ENCODE results near the gene TSPAN32.
"Not testable (repeated sequence)": the region's sequence is repeated elsewhere in the genome, so short reads cannot be mapped to it uniquely, and the experiment has no call there.

Gene TSPAN32

GRCh38 chr11:2358754-2359442, 57.1 kb downstream of the TSPAN32 start:
- peak; percentile 16 for FAIRE-seq
- DNase-seq (ENCODE audit: insufficient read length, low spot score), result no peak
- TF ChIP-seq POLR2A (IDR thresholded peaks at IDR 0.05; ENCODE audit: low read depth, low read length), result no peak

- no peak for DNase-seq (ENCODE audit: insufficient read length, low spot score)
- FAIRE-seq, result no peak
- no peak for TF ChIP-seq SPI1 (IDR thresholded peaks at IDR 0.05; ENCODE audit: low read depth, low read length)
- no peak for TF ChIP-seq POLR2A (IDR thresholded peaks at IDR 0.05; ENCODE audit: low read depth, low read length)
- TF ChIP-seq POLR2AphosphoS5 (IDR thresholded peaks at IDR 0.05; ENCODE audit: low read depth, low read length), result no peak
- no peak for TF ChIP-seq PAX5 (IDR thresholded peaks at IDR 0.05; ENCODE audit: insufficient read depth, low read length, severe bottlenecking)
- TF ChIP-seq TAF1 (IDR thresholded peaks at IDR 0.05; ENCODE audit: low read depth, low read length), result no peak
- no peak for TF ChIP-seq POU2F2 (IDR thresholded peaks at IDR 0.05; ENCODE audit: low read depth, low read length)
These were observed 57.7 kb downstream of the TSPAN32 start for GRCh38 chr11:2359557-2359956.

DNA sequence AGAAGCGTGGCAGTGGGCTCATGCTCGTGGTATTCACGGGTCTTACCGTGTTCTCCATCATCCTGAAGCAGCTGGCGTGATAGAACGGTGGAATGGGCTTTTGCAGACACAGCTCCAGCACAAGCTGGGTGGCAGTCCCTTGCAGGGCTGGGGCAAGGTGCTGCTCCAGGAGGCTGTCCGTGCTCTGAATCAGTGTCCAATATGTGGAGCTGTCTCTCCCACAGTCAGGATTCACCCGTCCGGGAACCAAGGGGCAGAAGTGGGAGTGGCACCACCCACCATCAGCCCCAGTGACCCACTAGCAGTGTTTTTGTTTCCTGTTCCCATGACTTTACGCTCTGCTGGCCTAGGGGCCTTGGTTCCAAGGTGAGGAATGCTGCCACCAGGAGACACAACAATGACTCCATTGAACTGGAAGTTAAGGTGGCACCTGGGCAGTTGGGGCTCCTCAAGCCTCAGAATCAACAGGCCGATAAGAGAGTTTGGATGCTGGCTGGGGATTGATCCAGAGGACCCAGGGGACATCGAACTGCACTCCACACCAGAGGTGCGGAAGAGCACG, 58.3 kb downstream of the TSPAN32 start:
- no peak for DNase-seq (ENCODE audit: insufficient read length, low spot score)
- TF ChIP-seq TAF1 (IDR thresholded peaks at IDR 0.05; ENCODE audit: low read depth, low read length), result no peak
- TF ChIP-seq POLR2A (IDR thresholded peaks at IDR 0.05; ENCODE audit: low read depth, low read length), result no peak
- no peak for TF ChIP-seq PAX5 (IDR thresholded peaks at IDR 0.05; ENCODE audit: insufficient read depth, low read length, severe bottlenecking)
- no peak for TF ChIP-seq POU2F2 (IDR thresholded peaks at IDR 0.05; ENCODE audit: low read depth, low read length)
- TF ChIP-seq SPI1 (IDR thresholded peaks at IDR 0.05; ENCODE audit: low read depth, low read length), result no peak
- no peak for TF ChIP-seq POLR2AphosphoS5 (IDR thresholded peaks at IDR 0.05; ENCODE audit: low read depth, low read length)
- FAIRE-seq, result no peak

DNA sequence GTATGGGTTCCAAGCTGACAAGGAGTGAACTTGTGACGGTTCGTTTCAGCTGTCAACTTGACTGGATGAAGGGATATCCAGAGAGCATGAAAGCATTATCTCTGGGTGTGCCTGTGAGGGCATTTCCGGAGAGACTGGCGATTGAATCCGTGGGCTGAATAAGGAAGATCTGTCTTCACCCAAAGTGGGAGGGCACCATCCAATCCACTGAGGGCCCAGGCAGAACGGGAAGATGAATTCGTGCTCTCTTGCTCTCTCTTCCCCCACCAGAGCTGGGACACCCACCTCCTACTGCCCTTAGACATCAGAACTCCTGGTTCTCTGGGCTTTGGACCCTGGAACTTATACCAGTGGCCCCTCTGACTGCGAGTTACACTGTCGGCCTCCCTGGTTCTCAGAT, 59.8 kb downstream of the TSPAN32 start:
- no peak for DNase-seq (ENCODE audit: insufficient read length, low spot score)
- no peak for FAIRE-seq
- TF ChIP-seq PAX5 (IDR thresholded peaks at IDR 0.05; ENCODE audit: insufficient read depth, low read length, severe bottlenecking), result no peak
- TF ChIP-seq TAF1 (IDR thresholded peaks at IDR 0.05; ENCODE audit: low read depth, low read length), result no peak
- no peak for TF ChIP-seq POLR2AphosphoS5 (IDR thresholded peaks at IDR 0.05; ENCODE audit: low read depth, low read length)

DNA sequence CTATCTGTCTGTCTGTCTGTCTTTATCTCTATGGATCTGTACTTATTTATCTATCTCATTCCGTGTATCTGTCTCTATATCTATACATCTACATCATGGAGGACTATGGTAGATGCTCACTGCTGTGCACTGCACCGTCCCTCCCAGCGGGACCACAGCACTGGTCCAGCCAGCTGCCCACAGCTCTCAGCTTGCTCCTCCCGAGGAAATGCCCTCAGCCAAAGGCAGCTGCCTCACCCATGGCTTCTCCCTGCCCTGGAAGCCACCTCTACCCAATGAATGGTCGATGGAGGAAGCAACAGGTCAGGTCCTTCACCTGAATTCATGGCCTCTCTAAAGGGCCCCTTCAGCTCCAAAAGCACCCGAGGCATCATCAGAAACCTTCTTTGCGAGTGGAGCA, 60.6 kb downstream of the TSPAN32 start:
- no peak for TF ChIP-seq TAF1 (IDR thresholded peaks at IDR 0.05; ENCODE audit: low read depth, low read length)
- TF ChIP-seq POLR2A (IDR thresholded peaks at IDR 0.05; ENCODE audit: low read depth, low read length), result no peak
- no peak for TF ChIP-seq POU2F2 (IDR thresholded peaks at IDR 0.05; ENCODE audit: low read depth, low read length)
- no peak for TF ChIP-seq POLR2AphosphoS5 (IDR thresholded peaks at IDR 0.05; ENCODE audit: low read depth, low read length)
- FAIRE-seq (no peak), DNase-seq (ENCODE audit: insufficient read length, low spot score) (no peak)

DNA sequence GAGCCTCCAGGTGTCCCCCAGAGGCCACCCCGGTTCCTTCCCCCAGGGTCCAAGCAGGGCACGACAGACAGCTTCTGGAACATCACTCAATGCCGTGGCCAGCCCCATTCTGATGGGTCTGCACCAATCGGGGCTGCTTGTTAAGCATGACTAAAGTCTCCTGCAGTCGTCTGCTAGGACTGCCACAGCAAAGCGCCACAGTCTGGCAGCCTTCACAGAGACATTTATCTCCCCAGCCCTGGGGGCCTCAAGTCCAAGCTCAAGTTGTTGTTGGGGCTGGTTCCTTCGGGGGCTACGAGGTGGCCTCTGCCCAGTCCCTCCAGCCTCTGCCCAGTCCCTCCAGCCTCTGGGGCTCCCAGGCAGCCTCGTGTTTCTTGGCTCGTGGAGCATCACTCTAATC, 61.3 kb downstream of the TSPAN32 start:
- DNase-seq (ENCODE audit: insufficient read length, low spot score), result no peak
- no peak for TF ChIP-seq TAF1 (IDR thresholded peaks at IDR 0.05; ENCODE audit: low read depth, low read length)
- TF ChIP-seq POLR2AphosphoS5 (IDR thresholded peaks at IDR 0.05; ENCODE audit: low read depth, low read length), result no peak
- TF ChIP-seq SPI1 (IDR thresholded peaks at IDR 0.05; ENCODE audit: low read depth, low read length), result no peak
- no peak for TF ChIP-seq POLR2A (IDR thresholded peaks at IDR 0.05; ENCODE audit: low read depth, low read length)
- no peak for TF ChIP-seq POU2F2 (IDR thresholded peaks at IDR 0.05; ENCODE audit: low read depth, low read length)
- TF ChIP-seq PAX5 (IDR thresholded peaks at IDR 0.05; ENCODE audit: insufficient read depth, low read length, severe bottlenecking), result no peak
- FAIRE-seq, result no peak

DNA sequence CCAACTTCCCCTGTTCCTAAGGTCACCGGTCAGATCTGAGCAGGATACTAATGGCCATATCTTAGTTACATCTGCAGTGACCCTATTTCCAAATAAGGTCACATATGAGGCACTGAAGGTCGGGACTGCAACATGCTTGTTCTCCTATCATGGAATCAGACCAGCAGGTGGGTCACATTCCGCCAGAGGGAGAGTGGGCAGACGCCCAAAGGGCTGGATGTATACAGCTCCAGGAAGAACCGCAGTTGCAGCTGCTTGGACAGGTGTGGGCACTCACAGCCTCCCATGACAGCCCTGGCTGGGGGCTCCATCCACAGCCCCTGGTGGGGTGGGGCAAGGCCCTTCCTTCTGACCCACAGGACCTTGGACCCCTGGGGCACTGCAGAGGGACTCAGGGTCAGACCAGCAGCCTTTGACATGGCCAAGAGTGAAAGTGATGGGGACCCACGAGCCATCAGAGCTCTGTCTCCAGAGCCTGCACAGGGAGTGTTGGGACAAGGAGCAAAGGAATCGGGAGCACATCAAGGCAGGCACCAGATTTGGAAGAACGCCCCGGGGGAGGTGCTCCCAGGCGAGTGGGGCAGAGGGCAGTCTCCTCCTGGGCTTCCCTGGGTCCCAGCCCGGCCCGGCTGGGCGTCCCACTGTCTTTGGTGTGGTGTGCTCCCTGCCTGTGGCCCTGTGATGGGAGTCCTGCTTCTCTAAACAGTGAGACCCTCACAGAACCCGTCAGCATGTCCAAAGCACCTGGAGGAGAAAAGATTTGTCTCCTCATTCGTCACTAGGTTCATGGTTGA, 62.0 kb downstream of the TSPAN32 start:
- DNase-seq (ENCODE audit: insufficient read length, low spot score) (no peak), FAIRE-seq (no peak)
- TF ChIP-seq TAF1 (IDR thresholded peaks at IDR 0.05; ENCODE audit: low read depth, low read length) (no peak), POU2F2 (IDR thresholded peaks at IDR 0.05; ENCODE audit: low read depth, low read length) (no peak)

DNA sequence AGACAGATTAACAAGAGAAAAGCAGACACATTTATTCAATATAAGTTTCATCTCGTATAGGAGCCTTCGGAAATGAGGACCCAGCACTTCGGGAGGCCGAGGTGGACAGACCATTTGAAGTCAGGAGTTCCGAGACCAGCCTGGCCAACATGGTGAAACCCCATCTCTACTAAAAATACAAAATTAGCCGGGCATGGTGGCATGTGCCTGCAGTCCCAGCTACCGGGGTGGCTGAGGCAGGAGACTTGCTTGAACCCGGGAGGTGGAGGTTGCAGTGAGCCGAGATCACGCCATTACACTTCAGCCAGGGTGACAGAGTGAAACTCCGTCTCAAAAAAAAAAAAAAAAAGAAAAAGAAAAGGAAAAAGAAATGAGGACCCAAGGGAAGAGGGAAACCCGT, 62.6 kb downstream of the TSPAN32 start:
- not testable (repeated sequence) for FAIRE-seq; DNase-seq (ENCODE audit: insufficient read length, low spot score)

DNA sequence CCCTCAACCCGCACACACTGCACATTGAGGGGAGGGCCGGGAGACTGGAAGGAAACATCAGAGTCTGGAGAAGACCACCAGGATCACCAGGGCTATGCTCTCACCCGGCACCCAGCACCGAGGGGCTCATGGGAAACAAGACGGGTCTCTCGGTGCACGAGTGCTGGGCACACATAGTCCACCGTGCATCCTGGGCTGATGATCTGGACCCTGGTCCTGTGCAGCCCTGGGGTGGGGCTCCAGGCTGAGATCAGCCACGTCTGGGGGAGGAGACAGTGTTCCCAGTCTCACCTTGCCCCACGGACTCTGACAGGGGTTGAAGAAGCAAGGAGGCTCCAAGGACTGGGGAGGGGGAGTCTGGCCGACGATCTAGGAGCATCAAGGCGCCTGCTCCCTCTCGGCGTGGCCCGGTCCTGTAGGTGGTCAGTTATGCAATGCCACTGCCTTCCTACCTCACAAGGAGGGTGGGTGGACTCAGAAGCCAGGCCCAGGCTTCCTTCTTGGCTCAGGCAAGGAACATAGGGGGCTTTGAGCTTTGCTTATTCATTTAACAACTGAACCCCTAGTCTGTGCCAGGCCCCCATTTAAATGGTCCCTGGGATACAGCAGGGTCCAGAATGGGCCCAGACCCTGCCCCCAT, 63.9 kb downstream of the TSPAN32 start:
- DNase-seq (ENCODE audit: insufficient read length, low spot score), result no peak
- TF ChIP-seq TAF1 (IDR thresholded peaks at IDR 0.05; ENCODE audit: low read depth, low read length) (no peak), POLR2AphosphoS5 (IDR thresholded peaks at IDR 0.05; ENCODE audit: low read depth, low read length) (no peak), POU2F2 (IDR thresholded peaks at IDR 0.05; ENCODE audit: low read depth, low read length) (no peak), PAX5 (IDR thresholded peaks at IDR 0.05; ENCODE audit: insufficient read depth, low read length, severe bottlenecking) (no peak), SPI1 (IDR thresholded peaks at IDR 0.05; ENCODE audit: low read depth, low read length) (no peak), POLR2A (IDR thresholded peaks at IDR 0.05; ENCODE audit: low read depth, low read length) (no peak)
- FAIRE-seq, result no peak

DNA sequence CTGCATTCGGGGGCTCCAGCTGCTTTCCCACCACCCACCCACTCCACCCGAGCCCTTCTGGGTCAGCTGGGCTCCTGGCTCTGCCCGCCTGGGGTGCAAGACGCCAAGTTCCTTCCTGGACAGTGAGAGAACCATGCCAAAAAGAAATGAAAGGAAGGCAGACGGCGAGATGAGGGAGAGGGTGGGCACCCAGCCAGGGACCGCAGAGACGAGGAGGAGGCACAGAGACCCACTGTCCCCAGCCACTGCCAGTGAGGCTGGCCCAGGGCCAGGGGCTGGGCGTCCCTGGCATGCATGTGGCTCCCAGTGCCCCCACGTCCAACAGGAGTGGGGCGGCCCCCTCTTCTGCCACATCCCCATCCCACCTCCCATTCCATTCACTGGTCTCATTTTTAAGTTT, 64.5 kb downstream of the TSPAN32 start:
- DNase-seq (ENCODE audit: insufficient read length, low spot score) (no peak), FAIRE-seq (no peak)
- no peak for TF ChIP-seq TAF1 (IDR thresholded peaks at IDR 0.05; ENCODE audit: low read depth, low read length)
- TF ChIP-seq PAX5 (IDR thresholded peaks at IDR 0.05; ENCODE audit: insufficient read depth, low read length, severe bottlenecking), result no peak
